Glomerular visceral epithelial cell (primary cell): ENCODE data around the gene CD69.

Experiments
- DNase-seq: peaks from one replicate; pipeline ENCODE4 v3.0.0-alpha.2; 2016; ENCODE audit errors: extremely low spot score

The CD69 gene

GRCh38 chr12:9760699-9761418, at the start of gene CD69:
CD69 (minus strand) TSS chr12:9760901; CDS start chr12:9760820, 81 bp downstream.
- DNase-seq: peak; percentile 42

DNA sequence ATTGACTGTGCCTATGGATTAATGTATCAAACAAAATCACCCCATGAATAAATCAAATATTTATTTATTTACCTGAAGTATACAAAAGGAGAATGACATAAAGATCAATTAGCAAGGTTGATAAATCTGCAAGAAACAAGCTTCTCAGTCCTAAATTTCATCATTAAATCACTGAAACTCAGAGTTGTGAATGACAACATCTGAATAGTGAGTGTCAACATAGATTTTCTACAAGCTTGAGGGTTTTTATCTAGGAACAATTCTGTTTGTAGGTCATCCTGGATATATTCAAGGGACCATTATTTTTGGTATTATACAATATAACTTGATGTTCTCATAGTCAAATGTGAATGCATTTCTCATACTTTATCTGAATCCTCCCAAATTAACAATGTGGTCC, 49.2 kb upstream of the CD69 start:
- DNase-seq: no peak

GRCh38 chr12:9809338-9809737, 48.6 kb upstream of the CD69 start:
- no peak for DNase-seq

- DNase-seq: no peak
These were observed 47.8 kb upstream of the CD69 start for GRCh38 chr12:9808504-9808903.

DNA sequence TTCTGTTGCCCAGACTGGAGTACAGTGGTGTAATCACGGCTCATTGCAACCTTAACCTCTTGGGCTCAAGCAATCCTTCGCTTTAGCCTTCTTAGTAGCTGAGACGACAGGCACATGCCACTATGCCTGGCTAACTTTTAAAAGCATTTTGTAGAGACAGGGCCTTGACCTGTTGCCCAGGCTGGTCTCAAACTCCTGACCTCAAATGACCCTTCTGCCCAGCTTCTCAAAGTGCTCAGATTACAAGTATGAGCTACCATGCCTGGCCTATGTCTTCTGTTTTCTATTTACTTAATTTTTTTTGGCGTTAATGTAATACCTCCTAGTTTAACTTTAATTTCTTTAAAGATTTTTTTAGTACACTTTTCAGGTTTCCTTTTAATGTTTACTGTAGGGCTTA, 46.0 kb upstream of the CD69 start:
- DNase-seq: no peak

DNA sequence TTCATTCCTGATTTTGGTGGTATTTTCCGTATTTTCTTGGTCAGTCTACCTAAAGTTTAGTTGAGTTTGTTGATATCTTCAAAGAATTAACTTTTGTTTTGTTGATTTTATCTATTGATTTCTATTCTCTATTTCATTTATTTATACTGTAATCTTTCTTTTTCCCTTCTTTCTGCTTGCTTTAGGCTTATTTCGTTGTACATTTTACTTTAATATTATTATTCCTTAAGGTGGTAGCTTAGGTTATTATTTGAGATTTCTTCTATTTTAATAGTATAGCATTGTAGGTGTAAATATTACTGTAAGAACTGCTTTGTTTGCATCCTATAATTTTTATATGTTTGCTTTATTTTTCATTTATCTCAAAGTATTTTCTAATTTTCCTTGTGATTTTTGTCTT, 45.2 kb upstream of the CD69 start:
- DNase-seq: no peak

- no peak for DNase-seq
These were observed 39.3 kb upstream of the CD69 start for GRCh38 chr12:9799961-9800360.

- peak; percentile 57 for DNase-seq
These were observed 37.3 kb upstream of the CD69 start for GRCh38 chr12:9797722-9798619.

DNA sequence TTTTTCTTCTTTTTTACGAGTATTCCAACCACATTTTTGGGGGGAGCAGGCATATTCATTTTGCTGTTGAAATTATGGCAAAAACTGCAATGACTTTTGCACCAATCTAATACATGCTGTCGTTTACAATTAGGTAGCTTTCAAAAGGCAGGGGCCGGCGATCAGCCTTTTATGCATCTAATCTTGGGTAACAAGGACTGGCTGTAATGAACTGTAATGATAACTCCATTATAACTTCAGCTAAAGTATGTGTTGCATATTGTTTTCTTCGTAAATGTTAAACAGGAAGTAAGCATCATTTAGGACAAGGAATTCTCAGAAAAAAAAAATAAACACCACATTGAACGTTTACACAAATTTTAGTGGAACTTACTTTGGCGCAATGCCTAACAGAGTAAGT, 36.3 kb upstream of the CD69 start:
- no peak for DNase-seq

- DNase-seq: no peak
These were observed 35.6 kb upstream of the CD69 start for GRCh38 chr12:9796346-9796745.

- DNase-seq: no peak
These were observed 35.2 kb upstream of the CD69 start for GRCh38 chr12:9795945-9796344.

GRCh38 chr12:9794484-9795093, 33.9 kb upstream of the CD69 start:
- no peak for DNase-seq

- no peak for DNase-seq
These were observed 33.2 kb upstream of the CD69 start for GRCh38 chr12:9793779-9794395.

- no peak for DNase-seq
These were observed 32.4 kb upstream of the CD69 start for GRCh38 chr12:9792961-9793617.

DNA sequence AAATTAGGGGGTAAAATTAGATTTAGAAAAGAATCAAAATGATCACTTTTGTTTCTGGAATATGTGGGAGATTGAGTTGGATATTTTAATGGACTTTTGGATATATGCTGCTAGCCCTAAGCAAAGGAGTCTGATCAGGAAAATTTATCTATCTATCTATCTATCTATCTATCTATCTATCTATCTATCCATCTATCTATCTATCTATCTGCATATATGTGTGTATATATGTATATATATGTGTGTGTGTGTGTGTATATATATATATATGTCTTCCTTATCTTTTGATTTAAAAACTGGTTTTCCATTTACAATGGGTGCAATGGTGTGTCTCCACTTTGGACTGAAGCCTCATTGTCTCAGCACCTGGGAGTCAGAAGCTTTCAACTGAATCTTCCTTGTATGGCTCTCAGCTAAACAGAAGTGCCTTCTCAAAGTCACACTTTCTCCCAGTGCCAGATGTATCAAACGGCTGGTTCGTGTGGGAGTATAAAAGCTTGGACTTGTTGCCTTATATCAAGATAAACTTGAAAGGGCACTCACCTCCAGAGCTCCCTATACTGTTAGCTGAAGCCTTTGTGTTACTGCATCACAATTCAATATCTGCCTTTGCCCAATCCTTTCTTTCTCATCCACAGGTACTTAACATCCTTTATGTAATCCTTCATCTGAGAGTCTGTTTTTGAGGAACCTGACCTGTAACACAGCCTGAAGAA, 31.6 kb upstream of the CD69 start:
- DNase-seq: no peak

DNA sequence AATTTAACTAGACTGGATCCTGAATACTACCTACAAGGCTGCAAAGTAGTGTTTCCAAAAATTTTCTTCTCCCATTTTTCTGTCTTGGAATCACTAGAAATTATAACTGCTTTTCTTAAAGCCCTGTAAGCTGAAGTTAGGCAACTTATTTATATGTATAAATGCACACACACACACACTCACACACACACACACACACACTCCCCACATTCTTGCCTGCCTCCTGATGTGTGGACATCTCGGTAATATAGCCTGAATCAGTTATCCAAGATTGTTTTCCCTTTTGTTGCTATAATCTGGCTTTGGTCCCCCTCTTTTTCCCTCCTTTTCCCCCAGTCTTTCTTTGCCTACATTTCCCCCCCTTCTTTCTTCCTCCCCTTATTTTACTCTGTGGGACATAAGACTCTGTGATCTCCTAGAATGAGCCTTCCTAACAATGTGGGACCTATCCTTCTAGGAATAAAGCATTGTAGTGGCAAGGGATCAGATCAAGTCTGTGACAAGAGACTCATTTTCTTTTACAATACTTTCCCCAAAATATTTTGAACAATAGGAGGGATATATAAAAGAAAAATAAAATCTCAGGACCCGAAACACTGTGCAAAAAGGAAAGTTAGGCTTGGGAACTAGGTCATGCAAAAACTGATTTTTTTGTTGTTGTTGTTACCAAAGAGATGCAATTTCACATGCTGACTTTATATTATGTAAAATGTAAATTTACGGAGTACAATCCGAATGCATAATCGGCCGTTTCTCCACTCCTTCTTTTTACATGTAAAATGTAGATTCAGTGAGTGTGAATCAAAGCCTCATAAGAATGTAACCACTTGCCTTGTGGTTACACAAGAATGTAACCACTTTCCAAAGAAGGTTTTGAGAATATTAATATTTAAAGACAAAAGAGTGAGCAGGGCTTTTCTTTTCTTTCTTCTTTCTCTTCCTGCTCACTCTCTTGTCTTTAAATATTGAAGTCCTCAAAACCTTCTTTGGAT, 26.3 kb upstream of the CD69 start:
- peak; percentile 4 for DNase-seq

GRCh38 chr12:9784816-9785215, 24.1 kb upstream of the CD69 start:
- no peak for DNase-seq

DNA sequence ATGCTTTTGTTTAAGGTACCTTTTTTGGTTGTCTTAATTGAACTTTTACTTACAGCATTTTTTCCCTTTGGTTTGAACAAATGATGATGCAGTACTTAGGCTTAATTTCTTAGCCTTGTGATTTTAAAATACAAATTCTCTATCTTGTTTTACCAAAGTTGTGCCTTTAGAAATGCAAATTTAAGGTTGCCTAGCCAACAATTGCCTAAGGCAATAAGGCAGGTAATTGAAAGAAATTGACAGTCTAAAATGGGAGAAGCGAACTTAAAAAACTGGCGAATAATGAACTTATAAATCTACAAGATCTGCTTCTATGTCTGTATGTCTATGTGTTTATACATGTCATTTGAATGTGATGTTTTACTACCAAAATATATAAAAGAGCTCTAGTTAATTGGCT, 23.6 kb upstream of the CD69 start:
- no peak for DNase-seq

DNA sequence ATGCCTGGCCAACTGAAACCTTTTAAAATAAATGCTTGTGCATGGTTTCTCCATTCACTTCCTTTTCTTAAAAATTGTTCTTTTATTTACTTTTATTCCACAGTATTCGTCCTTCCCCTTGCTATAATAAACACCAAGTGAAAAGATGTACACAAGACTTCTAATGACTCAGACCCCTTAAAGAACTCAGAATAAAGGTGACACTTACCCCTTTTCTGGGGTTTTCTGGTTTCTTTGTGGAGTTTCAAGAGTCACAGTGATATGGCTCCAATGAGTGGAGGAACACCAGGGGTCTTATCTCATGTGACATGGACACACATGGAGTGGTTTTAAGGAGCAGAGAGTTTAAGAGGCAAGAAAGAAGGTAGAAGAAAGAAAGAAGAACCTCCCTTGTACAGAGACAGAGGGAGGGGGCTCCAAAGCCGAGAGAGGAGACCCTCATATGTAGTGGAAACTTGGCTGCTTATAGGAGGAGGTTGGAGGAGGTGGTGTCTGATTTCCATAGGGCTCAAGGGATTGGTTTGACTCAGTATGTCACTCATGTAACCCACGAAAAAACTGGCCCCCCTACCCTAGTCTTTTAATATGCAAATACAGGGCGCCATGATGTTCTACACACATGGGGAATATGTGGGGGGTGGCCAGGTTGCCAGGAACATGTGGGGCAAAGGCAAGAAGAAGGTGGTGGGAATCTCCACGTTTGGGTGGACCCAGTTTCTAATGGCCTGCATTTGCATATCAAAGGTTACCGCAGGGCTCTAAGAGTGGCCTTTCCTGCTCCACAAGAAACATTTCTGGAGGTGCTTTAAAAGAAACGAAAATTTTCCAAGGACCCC, 22.1 kb upstream of the CD69 start:
- DNase-seq: no peak
